GM15510 (cell line): ENCODE data around the gene EIPR1.

ENCODE experiments used
- POLR2A ChIP-seq: IDR thresholded peaks from 3 replicates; pipeline ENCODE4 v1.6.1; 2011; ENCODE audit warnings: borderline replicate concordance; ENCODE audit not compliant: insufficient read length; ENCODE audit errors: extremely low read depth

Gene EIPR1

GRCh38 chr2:3189076-3189591 is 188.5 kb downstream of the EIPR1 start:
- TF ChIP-seq POLR2A: no peak

GRCh38 chr2:3188405-3188946 is 189.1 kb downstream of the EIPR1 start:
- TF ChIP-seq POLR2A: no peak

GRCh38 chr2:3187467-3187866 is 190.2 kb downstream of the EIPR1 start:
- no peak for TF ChIP-seq POLR2A

- no peak for TF ChIP-seq POLR2A
Measured at GRCh38 chr2:3186766-3187165, 190.9 kb downstream of the EIPR1 start.

GRCh38 chr2:3185910-3186309 is 191.7 kb downstream of the EIPR1 start:
- no peak for TF ChIP-seq POLR2A

GRCh38 chr2:3185256-3185655 is 192.4 kb downstream of the EIPR1 start:
- no peak for TF ChIP-seq POLR2A

GRCh38 chr2:3184167-3184566 is 193.5 kb downstream of the EIPR1 start:
- TF ChIP-seq POLR2A: no peak

- TF ChIP-seq POLR2A: no peak
Measured at GRCh38 chr2:3183766-3184165, 193.9 kb downstream of the EIPR1 start.

GRCh38 chr2:3182848-3183247 is 194.8 kb downstream of the EIPR1 start:
- TF ChIP-seq POLR2A: no peak

GRCh38 chr2:3181416-3182010 is 196.1 kb downstream of the EIPR1 start:
- no peak for TF ChIP-seq POLR2A

GRCh38 chr2:3180082-3180908 is 197.3 kb downstream of the EIPR1 start:
- no peak for TF ChIP-seq POLR2A

GRCh38 chr2:3179626-3180025 is 198.0 kb downstream of the EIPR1 start:
- no peak for TF ChIP-seq POLR2A

GRCh38 chr2:3179208-3179607 is 198.4 kb downstream of the EIPR1 start:
- no peak for TF ChIP-seq POLR2A

GRCh38 chr2:3178578-3179031 is 199.0 kb downstream of the EIPR1 start:
- TF ChIP-seq POLR2A: no peak

GRCh38 chr2:3177891-3178577 is 199.6 kb downstream of the EIPR1 start:
- no peak for TF ChIP-seq POLR2A
